Activated naive CD4-positive, alpha-beta T cell treated with anti-CD3 and anti-CD28 coated beads, Interleukin-2, amount 50 U/mL, for 16 hours (primary cell): Measurements from ENCODE around the gene CA10.

Source experiments
- DNase-seq: peaks from one replicate; pipeline ENCODE4 v3.0.0-alpha.2; 2020

Gene CA10

GRCh38 chr17:51946311-51946710, 212.2 kb downstream of the CA10 start:
- DNase-seq = no peak

GRCh38 chr17:51941272-51941671, 217.2 kb downstream of the CA10 start:
- no peak for DNase-seq

- no peak for DNase-seq
Measured at GRCh38 chr17:51937264-51937663, 221.2 kb downstream of the CA10 start.

- no peak for DNase-seq
Measured at GRCh38 chr17:51935477-51935876, 223.0 kb downstream of the CA10 start.

GRCh38 chr17:51933647-51934046, 224.9 kb downstream of the CA10 start:
- DNase-seq = no peak

GRCh38 chr17:51926448-51926847, 232.1 kb downstream of the CA10 start:
- DNase-seq = no peak

GRCh38 chr17:51921500-51921899, 237.0 kb downstream of the CA10 start:
- DNase-seq = no peak

GRCh38 chr17:51914577-51914976, 243.9 kb downstream of the CA10 start:
- no peak for DNase-seq

GRCh38 chr17:51913491-51914205, 244.9 kb downstream of the CA10 start:
- no peak for DNase-seq

- no peak for DNase-seq
Measured at GRCh38 chr17:51912939-51913338, 245.6 kb downstream of the CA10 start.

GRCh38 chr17:51911237-51911636, 247.3 kb downstream of the CA10 start:
- DNase-seq = no peak

- no peak for DNase-seq
Measured at GRCh38 chr17:51909971-51910370, 248.5 kb downstream of the CA10 start.

- DNase-seq = no peak
Measured at GRCh38 chr17:51908841-51909537, 249.5 kb downstream of the CA10 start.

- no peak for DNase-seq
Measured at GRCh38 chr17:51907041-51907440, 251.5 kb downstream of the CA10 start.

- no peak for DNase-seq
Measured at GRCh38 chr17:51904379-51904778, 254.1 kb downstream of the CA10 start.

GRCh38 chr17:51901242-51901641, 257.3 kb downstream of the CA10 start:
- no peak for DNase-seq

- DNase-seq = no peak
Measured at GRCh38 chr17:51891936-51892335, 266.6 kb downstream of the CA10 start.

- DNase-seq = no peak
Measured at GRCh38 chr17:51890710-51891109, 267.8 kb downstream of the CA10 start.

- DNase-seq = no peak
Measured at GRCh38 chr17:51888816-51889215, 269.7 kb downstream of the CA10 start.

- no peak for DNase-seq
Measured at GRCh38 chr17:51876986-51877385, 281.5 kb downstream of the CA10 start.

- DNase-seq = no peak
Measured at GRCh38 chr17:51873302-51873701, 285.2 kb downstream of the CA10 start.

GRCh38 chr17:51869387-51869786, 289.1 kb downstream of the CA10 start:
- DNase-seq = no peak

- DNase-seq = no peak
Measured at GRCh38 chr17:51860954-51861561, 297.5 kb downstream of the CA10 start.

- DNase-seq = no peak
Measured at GRCh38 chr17:51857052-51857597, 301.4 kb downstream of the CA10 start.
